GM18502 (cell line): ENCODE data around the gene HMCN1.
"Not testable (repeated sequence)": the region's sequence is repeated elsewhere in the genome, so short reads cannot be mapped to it uniquely, and the experiment has no call there.

Experiments used
- ATAC-seq: cut with Tn5 transposase; IDR thresholded peaks from one replicate; pipeline ENCODE4 v1.9.1; 2021; ENCODE audit warnings: mild to moderate bottlenecking; ENCODE audit not compliant: unreplicated experiment, poor library complexity

HMCN1 gene

DNA sequence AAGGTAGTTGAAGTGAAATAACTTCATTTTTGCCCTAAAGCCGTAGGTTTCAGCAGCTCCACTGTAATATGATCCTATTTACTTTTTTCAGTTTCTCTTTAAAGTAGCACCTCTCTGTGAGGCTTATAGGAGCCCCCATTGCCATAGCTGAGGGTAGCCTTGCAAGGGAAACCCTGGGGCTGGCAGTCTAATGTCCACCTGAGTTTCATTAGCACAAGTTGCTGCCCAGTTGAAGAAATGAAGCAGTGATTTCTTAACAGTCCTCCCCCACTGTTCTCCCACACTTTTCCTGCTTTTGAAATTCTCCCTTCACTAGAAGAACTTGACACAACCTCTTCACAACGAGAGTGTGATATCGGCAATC, 1.5 kb downstream of the HMCN1 start:
- no peak for ATAC-seq

DNA sequence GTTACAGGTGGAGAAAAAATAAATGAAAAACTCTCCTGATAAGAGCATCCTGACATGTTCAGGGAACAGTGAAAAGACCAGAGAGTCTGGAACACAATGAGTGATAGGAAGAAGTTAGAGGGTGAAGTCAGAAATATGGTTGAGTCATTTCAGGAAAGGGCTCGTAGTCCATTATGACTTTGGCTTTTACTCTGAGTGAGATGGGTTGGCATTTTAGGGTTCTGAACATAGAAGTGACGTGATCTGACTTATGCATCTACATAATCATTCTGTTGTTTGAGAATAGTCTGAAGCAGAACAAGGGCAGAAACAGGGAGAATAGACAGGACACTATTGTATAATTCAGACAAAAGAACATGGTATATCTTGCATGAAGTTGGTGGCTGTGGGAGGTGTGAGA, 5.8 kb downstream of the HMCN1 start:
- peak; percentile 84 for ATAC-seq

DNA sequence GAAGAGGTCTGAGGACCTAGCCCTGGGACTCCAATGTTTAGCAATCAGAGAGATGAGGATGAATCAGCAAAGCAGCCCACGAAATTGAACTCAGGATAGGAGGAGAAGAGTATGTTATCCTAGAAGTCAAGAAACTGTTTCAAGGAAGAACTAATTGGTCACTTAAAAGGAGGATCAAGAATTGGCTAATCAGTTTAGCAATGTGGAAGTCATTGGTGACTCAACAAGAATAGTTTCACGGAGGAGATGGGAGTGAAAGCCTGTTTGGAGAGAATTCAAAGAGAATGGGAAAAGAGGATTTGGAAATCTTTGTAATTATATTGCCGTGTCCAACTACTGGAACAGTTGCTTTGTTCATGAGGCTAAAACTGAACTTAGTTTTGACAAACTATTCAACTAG, 7.4 kb downstream of the HMCN1 start:
- no peak for ATAC-seq

DNA sequence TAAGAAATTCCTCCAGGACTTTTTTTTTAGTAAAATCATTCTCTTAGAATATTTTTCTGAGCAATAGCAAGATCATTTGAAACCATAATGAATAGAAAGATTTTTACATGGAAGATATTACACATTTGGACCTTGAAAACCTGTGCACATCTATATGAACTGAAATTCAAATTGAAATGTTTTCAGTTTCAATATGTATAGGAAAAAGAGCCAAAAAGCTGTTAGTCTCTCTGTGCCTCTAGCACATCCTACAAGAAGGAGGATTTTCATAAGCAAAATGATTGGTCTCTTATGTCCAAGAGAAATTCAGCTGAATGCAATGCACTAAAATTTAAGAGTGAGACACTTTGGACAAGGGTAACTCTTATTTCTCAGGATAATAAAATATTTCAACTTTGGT, 8.2 kb downstream of the HMCN1 start:
- ATAC-seq, result no peak

DNA sequence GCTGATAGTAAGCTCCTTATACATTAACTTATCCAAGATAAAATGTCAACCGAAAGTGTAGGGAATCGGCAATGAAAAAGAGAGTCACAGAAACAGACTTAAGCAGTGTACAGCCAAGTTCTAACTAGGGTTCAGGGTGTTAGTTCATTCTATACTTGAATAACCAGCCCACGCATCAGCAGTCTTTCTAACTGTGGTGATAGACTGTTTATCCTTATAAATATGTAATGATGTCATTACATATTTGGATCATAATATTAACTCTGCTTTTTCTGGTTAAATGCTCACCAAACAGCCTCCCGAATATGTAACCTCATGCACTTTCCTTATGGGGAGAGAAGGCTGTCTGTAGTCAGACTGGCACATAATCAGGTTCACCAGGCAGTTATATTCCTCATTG, 11.0 kb downstream of the HMCN1 start:
- ATAC-seq, result no peak

DNA sequence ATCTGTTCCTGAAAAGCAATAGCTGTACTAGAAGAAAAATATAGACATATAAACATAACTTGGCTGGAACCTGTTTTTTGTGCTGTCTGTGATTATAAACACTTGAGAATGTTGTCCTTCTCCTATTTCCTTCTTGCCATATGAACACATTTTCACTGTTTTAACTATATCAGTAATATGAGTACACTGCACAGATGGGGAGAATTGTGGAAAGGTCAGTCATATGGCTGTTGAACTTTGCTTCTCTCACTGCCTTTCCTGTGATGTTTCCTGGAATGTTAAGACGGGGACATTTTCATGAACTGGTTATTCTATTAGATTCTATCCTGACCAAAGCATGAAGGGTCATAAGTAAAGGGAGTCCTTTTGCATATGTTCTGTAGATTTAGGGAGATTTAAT, 24.9 kb downstream of the HMCN1 start:
- ATAC-seq, result no peak

DNA sequence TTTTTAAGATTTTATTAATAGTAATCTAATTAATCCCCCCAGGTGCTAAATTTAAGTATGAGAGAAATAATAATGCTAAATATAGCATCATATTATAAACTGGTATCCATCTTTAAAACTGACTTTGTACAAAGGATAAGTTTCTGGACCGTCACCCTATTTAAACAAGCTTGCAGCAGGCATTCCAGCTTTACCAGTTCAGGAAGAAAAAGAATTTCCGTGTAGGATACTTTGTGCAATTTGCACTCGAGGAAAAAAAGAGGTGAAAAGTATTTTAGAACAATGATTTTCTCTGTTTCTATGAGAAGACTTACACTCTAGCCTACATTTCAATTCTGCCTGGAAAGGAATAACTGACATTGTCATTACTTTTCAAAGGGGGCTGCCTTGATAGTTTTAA, 27.6 kb downstream of the HMCN1 start:
- no peak for ATAC-seq

DNA sequence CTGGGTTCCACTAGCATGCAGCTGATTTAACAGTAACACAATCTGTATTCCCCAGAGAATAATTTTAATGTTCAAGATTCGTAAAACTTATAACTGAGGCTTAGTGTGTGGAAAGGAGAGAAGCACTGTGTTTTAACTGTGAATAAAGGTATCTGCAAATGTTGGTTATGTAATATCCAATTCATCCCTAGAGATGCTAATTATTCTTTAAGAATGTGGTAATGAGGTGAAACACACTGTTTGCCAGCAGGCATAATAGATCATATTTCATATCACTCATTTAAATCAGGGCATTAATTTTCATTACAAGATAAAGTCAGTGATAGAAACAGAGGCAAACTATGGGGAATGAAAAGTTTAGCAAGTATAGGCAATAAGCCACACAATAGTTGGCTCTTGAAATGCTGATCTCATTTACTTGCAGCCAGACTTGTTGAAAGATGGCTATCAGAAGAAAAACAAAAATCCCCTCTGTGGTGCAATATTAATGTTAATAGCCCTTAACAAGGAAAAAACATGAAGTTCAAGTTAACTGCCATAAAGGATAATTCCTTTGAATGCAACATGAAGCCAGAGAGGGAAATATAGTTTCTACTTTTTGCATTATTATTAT, 33.4 kb downstream of the HMCN1 start:
- ATAC-seq, result no peak

DNA sequence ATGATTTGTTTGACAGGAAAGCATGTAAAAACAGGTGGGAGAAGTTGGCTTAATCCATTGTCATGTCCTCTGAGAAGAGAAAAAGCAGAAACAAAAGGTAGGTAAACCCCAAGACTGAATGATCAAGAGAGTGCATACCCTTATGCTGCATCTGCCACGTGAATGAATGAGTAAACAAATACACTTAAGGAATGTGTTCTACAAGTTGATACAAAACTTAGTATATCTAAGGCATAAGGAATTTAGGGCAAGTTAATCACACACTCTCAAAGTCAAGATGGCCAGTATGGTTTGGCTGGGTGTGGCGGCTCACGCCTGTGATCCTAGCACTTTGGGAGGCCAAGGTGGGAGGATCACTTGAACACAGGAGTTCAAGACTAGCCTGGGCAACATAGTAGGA, 34.2 kb downstream of the HMCN1 start:
- no peak for ATAC-seq

DNA sequence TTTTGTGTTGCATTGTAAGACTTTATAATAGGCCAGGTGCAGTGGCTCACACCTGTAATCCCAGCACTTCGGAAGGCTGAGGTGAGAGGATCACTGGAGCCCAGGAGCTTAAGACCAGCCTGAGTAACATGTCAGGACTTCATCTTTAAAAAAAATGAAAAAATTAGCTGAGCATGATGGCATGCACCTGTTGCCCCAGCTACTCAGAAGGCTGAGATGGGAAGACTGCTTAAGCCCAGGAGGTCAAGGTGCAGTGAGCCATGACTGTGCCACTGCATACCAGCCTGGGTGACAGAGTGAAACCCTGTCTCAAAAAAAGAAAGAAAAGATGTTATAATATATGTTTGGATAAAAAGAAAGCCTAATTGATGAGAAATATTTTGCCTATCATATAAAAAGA, 34.9 kb downstream of the HMCN1 start:
- ATAC-seq, result no peak

DNA sequence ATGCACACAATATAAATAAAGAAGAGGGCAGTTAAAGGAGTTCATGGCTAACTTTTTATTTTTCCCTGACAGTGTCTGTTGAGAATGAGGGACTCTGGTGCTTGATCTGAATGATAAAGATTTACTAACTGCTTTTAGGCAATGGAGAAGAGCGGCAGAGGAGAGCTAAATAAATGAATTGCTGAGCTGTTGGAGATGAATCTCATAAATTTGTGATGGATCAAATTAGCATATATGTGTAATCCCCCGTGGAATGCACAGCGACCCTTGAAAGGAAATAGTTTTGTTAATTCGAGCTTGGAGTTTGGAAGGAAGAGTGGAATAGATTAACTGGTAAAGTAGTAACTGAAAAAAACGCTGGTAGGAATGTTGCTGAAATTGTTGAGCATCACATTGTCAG, 40.2 kb downstream of the HMCN1 start:
- no peak for ATAC-seq

DNA sequence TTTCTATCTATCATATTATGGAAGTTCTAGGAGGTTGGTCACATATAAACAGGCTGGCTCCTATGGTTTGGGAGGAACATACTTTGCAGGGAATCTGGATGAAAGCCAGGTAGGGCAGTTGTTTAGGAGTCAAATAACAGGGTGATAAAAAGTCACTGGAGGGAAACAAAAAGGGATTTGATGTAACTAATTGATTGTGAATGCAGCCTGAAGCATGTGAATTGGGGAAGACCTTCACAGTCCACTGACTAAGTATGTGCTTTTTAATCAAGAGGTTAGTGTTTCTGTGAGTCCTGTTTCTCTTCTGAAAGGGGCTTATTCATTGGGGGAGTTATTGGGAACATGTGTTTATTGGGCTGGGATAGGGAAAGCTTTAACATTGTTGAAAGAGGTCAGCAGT, 41.3 kb downstream of the HMCN1 start:
- ATAC-seq, result no peak

DNA sequence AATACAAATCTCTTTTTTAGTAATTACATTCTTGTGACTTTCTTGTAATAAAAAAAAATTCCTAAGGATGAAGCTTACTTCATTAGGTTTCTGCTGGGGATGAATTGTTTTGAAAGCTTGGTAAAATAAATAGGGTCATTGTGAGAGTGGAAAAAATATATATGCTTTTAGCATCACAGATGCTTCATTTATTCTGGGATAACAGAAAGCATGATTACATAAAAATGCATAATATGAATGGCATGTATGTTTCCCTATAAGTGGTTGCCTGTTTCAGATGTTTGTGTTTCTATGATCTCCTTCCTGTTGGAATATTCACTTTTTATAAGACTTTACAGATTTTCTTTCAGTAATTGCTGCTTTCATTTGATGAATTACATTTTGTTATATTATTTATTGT, 42.3 kb downstream of the HMCN1 start:
- ATAC-seq, result no peak

DNA sequence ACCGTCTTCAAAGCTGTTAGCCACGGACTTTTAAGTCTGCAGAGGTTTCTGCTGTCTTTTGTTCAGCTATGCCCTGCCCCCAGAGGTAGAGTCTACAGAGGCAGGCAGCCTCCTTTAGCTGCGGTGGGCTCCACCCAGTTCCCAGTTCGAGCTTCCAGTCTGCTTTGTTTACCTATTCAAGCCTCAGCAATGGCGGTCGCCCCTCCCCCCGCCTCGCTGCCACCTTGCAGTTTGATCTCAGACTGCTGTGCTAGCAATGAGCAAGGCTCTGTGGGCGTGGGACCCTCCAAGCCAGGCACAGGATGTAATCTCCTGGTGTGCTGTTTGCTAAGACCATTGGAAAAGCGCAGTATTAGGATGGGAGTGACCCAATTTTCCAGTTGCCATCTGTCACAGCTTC, 49.7 kb downstream of the HMCN1 start:
- not testable (repeated sequence) for ATAC-seq

DNA sequence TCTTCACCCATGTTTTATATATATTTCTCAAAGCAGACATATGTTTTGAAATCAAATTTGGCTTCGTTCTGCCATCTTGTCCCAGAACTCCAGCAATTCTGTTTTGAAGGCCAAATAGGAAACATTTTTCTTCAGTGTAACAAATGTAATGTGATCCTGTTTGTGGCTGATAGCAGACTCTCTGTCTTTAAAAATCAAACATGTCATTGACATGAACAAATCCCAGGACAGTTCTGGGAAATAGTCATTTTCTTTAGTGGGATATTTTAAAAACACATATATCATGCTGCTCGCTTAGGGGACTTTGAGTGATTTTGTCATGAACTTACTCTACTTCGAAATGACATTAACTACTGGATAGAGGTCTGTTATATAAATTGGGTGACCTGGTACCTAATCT, 51.4 kb downstream of the HMCN1 start:
- no peak for ATAC-seq

DNA sequence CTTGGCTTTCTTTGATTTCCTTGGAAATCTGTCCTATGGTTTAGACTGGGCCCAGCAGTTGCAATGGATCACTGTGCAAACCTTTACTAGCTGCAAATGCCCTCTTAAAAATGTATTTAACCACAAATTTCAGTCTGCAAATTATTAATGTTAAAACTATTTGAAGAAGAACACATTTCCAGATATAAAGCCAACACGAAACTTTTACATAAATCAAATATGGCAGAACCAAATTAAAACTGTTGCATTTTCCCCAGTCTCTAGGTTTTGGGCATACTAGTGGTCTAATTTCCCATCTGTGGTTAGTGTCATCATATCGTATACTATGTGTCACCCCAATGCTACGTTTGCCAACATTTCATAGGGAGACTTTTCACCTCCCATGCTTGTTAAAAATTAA, 52.3 kb downstream of the HMCN1 start:
- ATAC-seq, result no peak

DNA sequence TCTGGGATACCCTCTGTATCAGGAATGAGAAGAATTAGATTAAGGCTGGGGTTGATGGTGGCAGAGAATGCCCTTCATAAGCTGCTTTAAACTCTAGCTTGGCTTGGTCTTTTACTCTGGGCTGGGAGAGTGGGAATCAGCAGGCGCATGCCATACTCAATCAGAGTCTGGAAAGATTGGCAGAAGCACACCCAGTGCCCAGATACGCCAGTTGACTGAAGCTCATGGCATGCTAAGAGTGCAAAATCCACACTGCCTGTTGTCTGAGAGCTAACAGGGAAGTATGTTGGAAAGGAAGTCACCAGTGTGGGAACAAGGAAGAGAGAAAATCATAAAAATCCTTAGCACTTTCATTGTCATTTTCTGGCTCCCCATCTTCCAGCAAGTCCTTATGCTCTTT, 53.0 kb downstream of the HMCN1 start:
- no peak for ATAC-seq

DNA sequence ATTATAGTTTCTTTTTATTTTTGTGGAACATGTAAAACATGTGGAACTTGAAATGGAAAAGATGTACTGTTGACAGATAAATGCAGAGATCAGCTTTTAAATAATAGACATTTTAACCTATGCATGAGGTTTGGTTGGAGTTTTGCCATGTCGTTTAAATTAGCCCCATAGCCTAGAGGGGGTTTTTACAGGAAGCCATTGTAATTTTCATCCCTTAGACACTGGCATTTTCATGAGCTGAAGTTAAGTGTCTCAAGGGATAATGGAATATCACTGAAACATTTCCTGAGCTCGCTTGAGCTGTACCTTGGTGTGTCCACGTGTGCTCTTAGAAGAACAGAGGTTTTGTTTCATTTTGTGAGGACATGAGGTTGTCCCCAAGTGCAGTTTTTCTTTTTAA, 54.2 kb downstream of the HMCN1 start:
- ATAC-seq, result no peak

DNA sequence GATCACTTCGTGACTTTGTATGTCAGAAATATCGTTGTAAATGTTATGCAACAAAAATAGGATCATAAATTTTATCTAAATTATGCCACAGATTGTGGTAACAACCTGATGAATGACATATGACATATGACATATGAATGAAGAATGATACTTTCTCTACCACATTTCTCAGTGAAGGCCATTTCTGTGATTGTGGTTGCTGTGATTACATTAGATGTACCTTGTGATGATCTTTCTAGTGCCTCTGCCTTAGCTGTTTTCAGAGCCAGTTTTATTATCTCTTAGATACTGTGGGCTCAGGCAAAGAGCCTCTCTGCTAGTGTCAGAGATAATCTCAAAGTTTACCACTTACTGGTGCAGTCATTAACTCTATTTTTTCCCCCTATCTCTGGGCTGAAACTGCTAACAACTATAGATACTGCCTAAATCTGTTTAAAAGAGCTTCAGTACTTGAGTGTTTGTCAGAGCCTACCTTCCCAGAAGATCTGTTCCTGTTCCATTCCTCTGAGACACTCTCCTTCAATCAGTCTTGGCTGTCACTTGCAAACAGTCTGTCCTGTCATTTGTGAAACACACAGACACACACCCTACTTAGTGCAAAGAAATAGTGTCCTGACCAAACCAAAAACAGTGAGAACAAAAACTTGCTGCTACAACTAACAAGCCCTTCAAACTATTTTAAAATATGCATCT, 55.5 kb downstream of the HMCN1 start:
- no peak for ATAC-seq

DNA sequence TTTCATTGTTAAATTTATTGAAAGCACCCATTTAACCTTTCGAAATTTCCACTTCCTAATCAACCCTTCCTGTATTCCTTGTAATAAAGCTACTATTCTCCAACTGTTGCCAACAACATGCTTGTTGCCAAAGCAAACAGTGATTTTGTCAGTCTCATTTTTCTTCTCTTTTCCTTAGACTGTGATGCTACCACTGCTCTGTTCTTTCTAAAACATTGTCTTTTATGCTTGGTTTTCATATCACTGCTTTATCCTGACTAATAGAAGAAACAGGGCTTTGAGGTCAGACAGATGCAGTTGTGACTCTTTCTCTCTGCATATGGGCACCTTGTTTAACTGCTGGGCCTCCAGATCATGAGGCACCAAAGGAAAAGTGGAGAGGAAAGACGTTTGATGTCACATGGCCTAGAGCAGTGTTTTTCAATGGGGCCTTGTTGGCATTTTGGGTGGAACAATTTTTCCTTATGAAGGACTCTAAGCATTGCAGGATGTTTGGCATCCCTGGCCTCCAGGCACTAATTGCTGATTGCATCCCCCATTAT, 56.1 kb downstream of the HMCN1 start:
- ATAC-seq, result no peak

DNA sequence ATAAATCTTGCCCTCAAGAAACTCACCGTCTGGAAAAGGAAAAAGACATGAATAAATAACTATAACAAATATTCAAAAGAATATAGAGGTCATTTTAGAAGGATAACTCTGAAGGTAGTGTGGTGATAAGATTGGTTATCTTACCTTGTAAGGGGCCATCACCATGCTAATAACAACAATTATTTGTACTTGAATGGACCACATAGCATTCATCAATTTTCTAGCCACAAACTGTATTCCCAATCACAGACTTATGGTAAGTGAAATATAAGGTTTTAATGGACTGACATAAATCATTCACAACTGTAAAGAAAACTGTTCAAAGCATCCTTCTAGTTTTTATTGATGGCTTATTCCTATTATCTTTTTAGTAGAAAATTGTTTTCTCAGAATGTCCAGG, 57.8 kb downstream of the HMCN1 start:
- ATAC-seq, result no peak

DNA sequence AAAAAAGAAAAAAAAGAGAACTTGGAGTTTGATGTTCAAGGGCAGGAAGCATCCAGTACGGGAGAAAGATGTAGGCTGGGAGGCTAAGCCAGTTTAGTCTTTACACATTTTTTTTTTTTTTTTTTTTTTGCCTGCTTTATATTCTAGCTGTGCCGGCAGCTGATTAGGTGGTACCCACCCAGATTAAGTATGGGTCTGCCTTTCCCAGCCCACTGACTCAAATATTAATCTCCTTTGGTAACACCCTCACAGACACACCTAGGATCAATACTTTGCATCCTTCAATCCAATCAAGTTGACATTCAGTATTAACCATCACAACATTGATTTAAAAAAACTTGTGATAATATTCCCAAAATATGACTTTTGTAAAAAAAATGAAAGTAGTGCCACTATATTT, 60.3 kb downstream of the HMCN1 start:
- ATAC-seq, result not testable (repeated sequence)
